ENCODE data around the gene ITGA4.
"Not testable (repeated sequence)": the region's sequence is repeated elsewhere in the genome, so short reads cannot be mapped to it uniquely, and the experiment has no call there.

Gene ITGA4

DNA sequence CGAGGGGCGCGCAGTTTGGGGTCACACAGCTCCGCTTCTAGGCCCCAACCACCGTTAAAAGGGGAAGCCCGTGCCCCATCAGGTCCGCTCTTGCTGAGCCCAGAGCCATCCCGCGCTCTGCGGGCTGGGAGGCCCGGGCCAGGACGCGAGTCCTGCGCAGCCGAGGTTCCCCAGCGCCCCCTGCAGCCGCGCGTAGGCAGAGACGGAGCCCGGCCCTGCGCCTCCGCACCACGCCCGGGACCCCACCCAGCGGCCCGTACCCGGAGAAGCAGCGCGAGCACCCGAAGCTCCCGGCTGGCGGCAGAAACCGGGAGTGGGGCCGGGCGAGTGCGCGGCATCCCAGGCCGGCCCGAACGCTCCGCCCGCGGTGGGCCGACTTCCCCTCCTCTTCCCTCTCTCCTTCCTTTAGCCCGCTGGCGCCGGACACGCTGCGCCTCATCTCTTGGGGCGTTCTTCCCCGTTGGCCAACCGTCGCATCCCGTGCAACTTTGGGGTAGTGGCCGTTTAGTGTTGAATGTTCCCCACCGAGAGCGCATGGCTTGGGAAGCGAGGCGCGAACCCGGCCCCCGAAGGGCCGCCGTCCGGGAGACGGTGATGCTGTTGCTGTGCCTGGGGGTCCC is at the start of gene ITGA4:
TSS of gene ITGA4 (plus strand) at position 266 of the 620 bp plus-strand sequence. CDS start at position 535, 269 bp downstream.
- DNase-seq: peak; percentile 80 to 82

DNA sequence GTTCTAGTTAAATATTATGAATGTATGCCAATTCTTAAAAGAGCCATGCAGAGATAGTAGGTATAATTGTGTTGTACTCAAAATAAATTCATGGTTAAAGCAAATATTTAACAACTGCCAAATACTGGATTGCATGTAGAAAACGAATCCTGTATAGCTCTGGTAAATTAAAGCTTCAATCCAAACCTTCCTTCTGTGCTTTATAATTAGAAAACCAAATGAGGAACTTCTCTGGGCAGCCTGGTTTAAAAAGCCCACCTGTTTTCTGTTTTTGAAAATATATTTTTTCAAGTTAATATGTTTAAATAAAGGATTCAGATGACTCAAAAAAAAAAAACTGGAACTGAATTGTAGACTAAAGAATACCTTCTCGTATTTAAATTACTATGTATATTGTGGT is 48.3 kb upstream of the ITGA4 start:
- no peak for DNase-seq

DNA sequence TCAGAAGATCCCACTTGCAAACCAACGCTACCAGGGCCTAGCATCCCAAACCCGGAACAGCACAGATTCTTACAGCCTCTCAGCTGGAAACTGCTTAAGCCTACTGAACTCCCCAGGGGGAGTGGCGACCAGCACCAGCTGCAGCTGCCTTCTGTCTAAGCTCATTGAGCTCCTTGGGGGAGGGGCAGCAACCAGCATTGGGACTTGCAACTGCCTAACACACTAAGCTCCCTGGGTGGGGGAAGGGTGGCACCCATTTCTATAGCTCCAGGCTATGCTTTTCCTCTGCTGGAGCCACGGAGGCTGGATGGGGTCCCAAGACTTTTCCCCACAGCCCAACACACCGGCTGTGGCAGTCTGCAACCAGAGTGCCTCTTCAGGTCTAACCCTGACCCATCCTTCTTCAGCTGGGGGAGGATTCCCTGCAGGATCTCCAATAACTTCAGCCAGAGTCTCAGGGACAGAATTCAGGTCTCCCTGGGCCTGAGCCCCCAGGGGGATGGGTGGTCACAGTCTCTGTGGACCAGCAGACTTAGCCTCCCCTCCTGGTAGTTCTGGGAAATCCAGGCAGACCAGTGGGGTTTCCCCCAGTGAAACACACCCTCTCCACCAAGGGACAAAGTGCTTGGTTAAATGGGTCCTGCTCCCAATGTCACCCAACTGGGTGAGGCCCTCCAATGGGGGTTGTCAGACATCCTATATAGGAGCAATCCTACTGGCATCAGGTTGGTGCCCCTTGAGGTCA is 45.9 kb upstream of the ITGA4 start:
- DNase-seq: no peak

DNA sequence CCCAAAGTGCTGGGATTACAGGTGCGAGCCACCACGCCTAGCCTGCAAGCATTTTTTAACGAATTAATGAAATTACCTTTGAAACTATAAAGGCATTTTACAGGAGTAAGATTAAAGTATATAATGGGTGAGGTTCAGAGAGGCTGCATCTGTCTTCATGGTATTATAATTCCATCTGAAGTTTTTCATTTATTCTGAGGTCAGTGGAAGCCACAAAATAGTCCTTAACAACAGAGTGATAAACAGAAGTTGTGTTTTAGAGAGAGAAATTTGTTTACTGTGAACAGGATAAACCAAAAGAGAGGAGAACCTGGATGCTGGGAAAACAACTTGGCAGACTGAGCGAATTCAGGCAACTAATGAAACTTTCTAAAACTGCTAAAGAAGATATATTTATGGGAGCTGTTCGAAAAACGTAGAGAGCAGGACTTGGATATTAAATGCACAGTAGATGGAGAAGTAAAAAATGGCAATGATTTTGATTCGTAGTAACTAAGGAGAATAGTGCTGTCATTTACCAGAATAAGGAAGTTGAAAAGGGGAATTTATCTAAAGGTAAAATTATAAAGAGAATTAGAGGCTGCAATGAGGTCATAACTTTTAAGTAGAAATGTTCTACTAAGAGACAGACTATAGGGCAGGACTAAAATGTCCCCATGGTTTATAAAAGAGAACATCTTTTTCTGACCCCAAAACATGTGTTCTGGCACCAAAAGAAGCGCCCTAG is 37.9 kb upstream of the ITGA4 start:
- DNase-seq: no peak

DNA sequence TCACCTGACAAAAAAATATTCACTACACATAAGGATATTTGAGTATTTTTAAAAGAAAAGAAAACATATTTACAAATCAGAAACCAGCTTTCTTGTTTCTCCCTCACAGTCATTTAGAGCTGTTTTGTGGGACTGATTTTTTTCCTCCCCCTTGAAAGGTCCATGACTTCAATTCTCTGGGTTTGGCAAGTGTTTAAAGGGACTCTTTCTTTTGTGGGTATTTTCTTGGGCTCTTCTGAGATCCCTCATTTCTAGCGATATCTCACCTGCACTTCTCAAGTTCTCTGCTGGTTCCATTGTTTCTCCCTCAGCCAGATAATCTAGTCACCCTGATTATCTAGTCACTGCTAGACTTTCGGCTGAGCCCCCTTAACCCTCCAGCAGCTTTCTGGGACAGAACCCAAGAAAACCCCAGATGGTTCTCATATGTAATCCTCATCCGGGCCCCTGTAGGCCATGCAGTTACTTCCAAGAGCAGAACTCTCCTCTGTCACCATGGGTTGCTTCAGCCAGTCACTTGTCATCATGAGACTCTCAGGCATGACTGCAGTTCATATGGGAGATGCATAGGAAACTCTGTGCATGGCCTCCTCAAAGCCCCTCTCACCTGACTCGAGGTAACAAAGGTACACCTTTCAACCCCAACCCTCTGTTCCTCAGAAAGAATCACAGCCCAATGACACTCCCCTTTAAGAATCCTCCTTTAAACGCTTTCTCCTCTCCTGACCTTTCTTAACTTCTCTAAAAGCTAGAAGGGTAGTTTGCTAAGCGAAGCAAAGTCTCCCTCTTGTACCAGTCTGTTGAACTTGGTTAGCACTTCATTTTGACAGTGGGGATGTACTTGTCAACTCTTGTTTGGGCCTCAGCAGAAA is 36.7 kb upstream of the ITGA4 start:
- DNase-seq: no peak

DNA sequence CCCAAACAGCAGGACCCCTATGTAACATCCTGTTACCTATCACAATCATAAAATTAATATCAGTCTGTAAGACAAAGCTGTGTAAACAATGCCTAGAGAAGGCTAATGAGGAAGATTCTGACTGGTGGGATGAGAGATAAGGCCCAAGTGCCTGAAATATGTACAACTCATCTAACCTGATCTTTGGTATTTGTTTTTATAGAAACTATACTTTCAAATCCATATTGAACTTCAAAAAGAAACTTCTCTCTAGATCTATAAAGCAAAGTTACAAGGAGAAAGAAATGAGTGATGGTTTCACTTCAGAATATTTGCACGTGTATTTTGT is 36.1 kb upstream of the ITGA4 start:
- no peak for DNase-seq

DNA sequence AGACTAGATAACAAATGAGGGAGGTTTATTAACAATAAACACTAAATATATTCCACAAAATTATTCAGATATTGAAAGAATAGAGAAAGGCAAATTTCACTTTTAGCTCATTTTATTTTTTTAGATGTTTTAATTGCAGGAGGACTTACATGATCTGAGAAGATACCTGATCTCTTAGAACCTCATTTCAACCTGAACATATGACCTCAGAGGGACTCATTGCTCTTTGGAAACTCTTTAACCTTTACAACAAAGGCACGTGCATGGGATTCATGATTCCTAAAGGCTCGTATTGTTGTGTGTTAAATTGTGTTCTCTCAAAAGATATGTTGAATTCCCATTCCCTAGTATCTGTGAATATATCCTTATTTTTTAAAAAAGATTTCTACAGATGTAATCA is 35.7 kb upstream of the ITGA4 start:
- no peak for DNase-seq

DNA sequence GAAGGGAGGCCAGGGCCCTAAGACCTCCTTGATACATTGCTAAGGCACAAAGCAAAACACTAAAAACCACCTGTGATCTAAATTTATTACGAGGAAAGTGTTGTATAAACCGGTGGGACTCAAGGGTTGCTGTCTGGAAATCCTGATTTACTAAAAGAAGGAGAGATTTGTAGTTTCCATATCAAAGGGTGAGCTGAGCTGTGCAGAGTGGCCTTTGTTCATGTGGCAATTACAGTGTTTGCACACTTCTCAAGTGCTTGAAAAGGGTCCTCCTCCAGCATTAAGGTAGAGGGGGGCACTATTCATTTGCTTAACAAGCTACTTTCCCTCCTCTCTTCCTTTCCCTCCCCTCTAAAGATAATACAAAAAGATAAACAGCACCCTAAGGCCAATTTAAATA is 30.5 kb upstream of the ITGA4 start:
- DNase-seq: no peak

DNA sequence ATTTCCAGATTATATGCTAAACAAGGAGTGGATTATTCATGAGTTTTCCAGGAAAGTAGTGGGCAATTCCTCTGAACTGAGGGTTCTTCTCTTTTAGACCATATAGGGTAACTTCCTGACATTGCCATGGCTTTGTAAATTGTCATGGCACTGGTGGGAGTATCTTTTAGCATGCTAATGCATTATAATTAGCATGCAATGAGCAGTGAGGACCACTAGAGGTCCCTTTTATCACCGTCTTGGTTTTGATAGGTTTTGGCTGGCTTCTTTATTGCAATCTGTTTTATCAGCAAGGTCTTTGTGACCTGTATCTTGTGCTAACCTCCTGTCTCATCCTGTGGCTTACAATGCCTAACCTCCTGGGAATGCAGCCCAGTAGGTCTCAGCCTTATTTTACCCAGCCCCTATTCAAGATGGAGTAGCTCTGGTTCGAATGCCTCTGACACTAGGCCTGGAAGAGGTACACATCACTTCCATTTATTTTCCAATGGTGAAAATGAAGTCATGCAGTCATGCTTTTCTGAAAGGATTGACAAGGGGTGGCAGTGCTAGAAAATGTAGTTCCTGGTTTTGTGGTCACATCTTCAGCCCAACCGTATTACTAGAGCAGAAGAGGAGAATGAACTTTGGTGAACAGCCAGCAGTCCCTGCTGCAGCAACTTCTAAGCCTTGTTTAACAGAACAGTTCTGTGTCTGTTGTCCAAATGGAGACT is 26.6 kb upstream of the ITGA4 start:
- no peak for DNase-seq

DNA sequence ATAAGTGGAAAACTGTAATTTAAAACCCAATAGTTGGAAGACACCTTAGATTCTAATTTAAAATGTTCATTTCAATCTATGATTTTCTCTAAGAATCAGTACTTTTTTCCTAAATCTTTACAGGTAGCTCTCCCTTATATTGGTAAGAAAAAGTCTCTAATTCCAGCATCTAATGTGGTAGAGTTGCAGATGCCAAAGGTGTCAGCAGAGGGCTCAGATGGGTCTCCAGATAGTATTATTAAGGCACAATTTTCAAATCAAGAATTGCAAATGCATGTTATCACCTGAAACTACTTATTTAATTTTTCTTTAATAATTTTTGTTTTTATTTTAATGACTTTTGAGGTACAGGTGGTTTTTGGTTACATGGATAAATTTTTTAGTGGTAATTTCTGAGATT is 25.5 kb upstream of the ITGA4 start:
- DNase-seq: no peak

DNA sequence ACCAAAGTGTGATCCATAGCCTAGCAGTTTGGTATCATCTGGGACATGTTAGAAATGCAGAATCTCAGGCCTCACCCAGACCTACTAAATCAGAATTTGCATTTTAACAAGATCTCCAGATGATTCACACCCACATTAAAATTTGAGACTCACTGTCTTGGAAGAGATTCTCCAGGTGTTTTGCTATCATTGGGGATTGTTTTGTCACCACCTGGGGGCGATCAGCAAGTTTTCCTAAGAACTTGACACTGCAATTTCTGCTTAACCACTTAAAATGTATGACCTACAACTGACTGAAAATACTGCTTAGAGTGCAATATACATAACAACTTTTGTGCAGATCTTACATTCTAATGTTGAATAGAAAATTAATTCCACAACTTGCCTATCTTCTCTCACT is 18.9 kb upstream of the ITGA4 start:
- DNase-seq: peak; percentile 10 to 31

DNA sequence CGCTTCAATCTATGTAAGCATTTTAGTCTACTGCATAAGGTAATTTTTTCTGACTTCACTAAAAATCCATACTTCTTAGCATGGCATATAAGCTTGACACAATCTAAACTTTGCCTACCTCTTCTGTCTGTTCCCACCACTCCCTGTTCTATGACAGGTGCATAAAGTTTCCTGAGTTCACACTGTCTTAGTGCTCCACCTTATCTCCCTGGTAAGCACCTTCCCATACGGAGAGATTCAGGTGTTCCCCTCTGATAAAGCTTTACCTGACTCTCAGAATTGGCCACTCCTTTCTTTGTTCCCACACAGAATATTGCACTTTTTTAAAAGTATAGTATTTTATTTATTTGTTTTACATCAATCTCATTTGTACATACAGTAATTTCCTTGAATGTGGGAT is 16.8 kb upstream of the ITGA4 start:
- no peak for DNase-seq

DNA sequence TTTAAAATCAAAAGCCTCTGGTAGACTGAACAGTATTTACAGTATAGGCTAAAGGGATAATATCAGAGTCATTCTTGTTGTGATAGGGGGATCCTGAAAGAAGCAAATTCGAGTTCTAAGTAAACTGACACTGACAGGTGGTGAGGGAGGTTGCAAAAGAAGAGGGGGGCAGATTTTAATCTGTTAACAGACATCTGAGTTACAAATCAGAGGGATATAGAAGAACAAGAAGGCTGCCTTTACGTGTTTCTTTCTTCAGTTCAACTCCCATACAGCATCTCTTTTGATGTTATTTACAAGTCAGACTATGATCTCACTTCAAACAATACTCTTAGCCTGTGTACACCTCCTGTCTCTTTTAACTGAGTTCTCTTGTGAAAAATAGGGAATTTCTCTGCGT is 16.3 kb upstream of the ITGA4 start:
- DNase-seq: no peak

DNA sequence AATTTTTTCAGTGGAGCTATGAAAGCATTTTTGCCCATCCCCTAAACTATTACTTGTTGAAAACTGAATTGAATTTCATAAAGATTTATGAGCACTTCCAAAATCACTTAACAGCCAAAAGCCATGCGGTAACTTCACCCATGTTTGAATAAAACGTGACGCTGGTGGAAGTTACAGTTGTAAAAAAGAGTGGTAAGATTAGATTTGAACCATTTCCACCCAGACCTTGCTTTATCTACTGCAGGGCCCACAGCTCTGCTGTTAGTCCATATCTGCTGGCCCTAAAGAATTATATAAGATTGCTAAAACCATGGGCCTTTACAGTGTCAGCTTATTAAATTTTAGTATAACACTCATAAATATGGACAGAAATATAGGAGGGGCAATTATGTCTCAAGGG is 15.5 kb upstream of the ITGA4 start:
- no peak for DNase-seq

DNA sequence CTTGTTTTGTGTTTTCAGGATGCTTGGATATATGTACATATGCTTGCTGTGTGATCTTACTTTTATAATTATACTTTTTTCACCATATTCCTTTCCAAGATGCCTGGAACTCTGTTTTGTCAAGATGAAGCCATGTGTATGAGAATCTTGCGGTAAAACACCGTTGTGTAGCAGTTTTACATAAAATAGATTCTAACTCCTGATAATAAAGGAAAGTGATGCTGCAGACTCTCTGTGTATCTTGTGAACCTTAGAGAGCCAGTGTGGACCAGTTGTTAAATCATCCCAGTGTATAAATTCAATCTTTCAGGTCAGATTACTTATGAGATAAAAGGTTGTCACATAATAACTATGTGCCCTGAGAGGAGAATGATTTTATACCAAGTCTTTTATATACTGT is 12.5 kb upstream of the ITGA4 start:
- DNase-seq: no peak

DNA sequence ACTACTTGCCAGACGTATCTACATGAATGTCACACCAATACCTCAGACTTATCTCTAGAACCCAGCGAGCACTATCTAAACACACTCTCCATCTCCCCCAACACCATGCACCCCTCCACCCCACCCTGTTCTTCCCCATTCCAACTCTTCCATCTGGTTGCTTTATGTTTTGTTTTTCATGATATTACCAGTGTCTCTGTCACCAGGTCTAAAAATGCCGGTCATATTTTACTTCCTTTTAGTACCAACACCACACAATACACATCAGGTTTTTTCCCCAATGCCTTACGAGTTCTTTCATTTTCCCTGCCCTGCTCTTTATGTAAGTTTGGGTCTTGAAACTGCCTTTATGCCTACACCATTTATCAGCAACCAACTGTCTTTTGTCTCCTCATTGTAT is 10.2 kb upstream of the ITGA4 start:
- no peak for DNase-seq

DNA sequence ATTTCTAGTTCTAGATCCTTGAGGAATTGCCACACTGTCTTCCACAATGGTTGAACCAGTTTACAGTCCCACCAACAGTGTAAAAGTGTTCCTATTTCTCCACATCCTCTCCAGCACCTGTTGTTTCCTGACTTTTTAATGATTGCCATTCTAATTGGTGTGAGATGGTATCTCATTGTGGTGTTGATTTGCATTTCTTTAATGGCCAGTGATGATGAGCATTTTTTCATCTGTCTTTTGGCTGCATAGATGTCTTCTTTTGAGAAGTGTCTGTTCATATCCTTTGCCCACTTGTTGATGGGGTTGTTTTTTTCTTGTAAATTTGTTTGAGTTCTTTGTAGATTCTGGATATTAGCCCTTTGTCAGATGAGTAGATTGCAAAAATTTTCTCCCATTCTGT is 7.9 kb upstream of the ITGA4 start:
- not testable (repeated sequence) for DNase-seq

DNA sequence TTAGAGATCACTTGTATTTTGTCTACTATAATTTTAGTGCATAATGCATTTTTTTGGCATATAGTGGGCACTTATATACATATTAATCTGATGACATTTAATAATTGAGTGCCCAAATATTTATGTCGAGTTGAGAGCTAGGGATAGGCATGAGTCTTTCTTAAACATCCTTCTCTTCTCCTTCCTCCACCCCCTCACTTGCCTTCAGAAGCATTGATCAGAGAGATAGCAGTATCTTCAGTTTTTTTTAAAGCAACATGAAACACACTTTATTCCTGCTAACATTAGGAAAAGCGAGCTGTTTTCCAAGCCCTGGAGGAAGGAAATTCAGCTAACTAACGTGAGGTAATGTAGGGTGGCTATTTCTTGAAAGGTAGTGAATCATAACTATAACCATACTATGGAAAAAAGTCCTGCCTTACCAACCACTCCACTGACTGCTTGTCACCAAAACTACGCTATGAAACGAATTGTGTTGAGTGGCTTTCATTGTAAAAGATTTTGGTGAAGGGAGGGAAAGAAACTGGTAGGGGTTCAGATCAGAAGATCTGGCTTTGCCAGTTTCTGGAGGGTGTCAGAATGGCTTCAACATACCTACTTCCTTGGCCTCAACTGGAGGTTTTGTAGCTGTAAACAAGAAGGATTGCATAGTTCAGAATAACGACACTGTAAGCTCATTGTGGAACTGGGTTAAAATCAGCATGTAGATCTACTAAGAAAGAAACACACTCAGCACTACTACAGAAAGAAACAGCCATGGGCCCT is 2.3 kb upstream of the ITGA4 start:
- DNase-seq: no peak

DNA sequence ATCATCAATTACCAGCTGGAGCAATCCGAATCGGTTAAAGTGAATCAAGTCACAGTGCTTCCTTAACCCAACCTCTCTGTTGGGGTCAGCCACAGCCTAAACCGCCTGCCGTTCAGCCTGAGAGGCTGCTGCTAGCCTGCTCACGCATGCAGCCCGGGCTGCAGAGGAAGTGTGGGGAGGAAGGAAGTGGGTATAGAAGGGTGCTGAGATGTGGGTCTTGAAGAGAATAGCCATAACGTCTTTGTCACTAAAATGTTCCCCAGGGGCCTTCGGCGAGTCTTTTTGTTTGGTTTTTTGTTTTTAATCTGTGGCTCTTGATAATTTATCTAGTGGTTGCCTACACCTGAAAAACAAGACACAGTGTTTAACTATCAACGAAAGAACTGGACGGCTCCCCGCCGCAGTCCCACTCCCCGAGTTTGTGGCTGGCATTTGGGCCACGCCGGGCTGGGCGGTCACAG is 496 bp upstream of the ITGA4 start:
- DNase-seq: peak; percentile 34 to 50

DNA sequence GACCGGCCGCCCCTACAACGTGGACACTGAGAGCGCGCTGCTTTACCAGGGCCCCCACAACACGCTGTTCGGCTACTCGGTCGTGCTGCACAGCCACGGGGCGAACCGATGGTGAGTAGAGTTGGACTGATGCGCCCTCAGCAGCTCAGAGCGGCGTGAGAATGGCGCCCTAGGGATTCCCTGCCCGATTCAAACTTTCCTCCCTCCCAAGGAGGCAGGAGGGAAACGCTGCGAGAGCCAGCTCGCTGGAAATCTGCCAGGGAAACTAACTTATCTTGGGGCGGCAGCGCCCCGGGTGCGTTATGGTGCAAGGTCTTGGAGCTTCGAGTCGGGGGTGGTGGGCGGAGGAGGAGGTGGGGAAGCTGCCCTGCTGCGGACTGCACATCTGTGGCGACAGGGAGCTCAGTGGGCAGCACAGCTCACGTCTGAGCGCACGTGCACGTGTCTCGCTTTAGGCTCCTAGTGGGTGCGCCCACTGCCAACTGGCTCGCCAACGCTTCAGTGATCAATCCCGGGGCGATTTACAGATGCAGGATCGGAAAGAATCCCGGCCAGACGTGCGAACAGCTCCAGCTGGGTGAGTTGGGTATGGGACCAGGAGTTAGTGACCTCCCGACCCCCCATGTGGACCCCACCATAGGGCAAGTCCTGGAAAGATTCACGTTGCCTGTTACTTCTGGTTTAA is 697 bp downstream of the ITGA4 start:
- DNase-seq: peak; percentile 30 to 50

DNA sequence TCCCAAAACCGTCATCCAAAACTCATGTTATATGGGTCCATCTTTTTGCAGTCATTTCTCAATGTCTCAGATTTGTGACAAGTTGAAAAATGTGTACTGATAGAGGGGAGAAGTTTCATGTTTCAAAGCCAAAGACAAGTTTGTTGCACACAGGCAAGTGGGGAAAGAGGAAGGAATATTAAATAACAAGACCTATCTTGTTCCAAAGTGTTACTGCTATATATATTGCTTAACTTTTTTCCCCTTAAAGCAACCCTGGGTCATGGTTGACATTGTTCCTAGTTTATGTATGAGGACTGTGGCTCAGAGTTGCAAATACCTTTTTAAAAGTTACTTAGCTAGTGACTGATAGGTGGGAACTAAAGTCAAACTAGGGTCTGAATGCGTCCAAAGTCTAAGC is 1.7 kb downstream of the ITGA4 start:
- no peak for DNase-seq
